Transverse colon (tissue), 4 donors: ENCODE data around the gene IL4R.

Experiments used
- CTCF ChIP-seq, 5 experiments: fragments of 200-600 bp in 3 of 5; fragments of 450-650 bp in 2 of 5; sonication (generic) in 3 of 5; IDR thresholded peaks; 1 replicate in 2 of 5; 2 replicates in 3 of 5; pipeline ENCODE4 v1.5.1; 2016 to 2017; ENCODE audit warnings: antibody characterized with exemption in 5 of 5, inconsistent platforms in 3 of 5, mild to moderate bottlenecking in 2 of 5, moderate library complexity in 1 of 5
- EP300 ChIP-seq: sonication (generic); formaldehyde crosslinking; IDR thresholded peaks from one replicate; pipeline ENCODE4 v1.6.1; 2017; ENCODE audit warnings: antibody characterized with exemption, low read depth
- POLR2A ChIP-seq: fragments of 450-650 bp; IDR thresholded peaks from one replicate; pipeline ENCODE4 v1.6.1; 2016; ENCODE audit warnings: antibody characterized with exemption, mild to moderate bottlenecking, moderate library complexity
- POLR2AphosphoS5 ChIP-seq, 3 donors: sonication (generic); formaldehyde crosslinking; IDR thresholded peaks; one replicate each; pipeline ENCODE4 v1.6.1; 2016; ENCODE audit warnings: antibody characterized with exemption in 3 of 3

- TF ChIP-seq CTCF (IDR thresholded peaks at IDR 0.05), result no peak
- no peak for TF ChIP-seq EP300
- TF ChIP-seq POLR2AphosphoS5 (IDR thresholded peaks at IDR 0.05), result no peak
- TF ChIP-seq POLR2A, result no peak
These were observed 46.6 kb upstream of the IL4R start for GRCh38 chr16:27267037-27267677.
